Fibroblast of lung (primary cell): Measurements from ENCODE around the gene CTNNBIP1.

Experiments
- CTCF ChIP-seq, 2 donors: IDR thresholded peaks in 1 of 2; conservative IDR thresholded peaks in 1 of 2; 1 replicate in 1 of 2; 2 replicates in 1 of 2; pipeline ENCODE4 v1.5.1; 2011 to 2012; ENCODE audit warnings: low read length in 2 of 2, control low read depth in 1 of 2, inconsistent platforms in 1 of 2, low read depth in 1 of 2, mild to moderate bottlenecking in 1 of 2
- EZH2 ChIP-seq: IDR thresholded peaks from 2 replicates; pipeline ENCODE4 v1.5.1; 2012; ENCODE audit warnings: low read length, control low read depth, mild to moderate bottlenecking; ENCODE audit errors: missing control alignments

GRCh38 chr1:9842073-9842711 lies 67.9 kb downstream of the CTNNBIP1 start:
- TF ChIP-seq CTCF (conservative IDR thresholded peaks at IDR 0.05 in 1 of 2, IDR thresholded peaks at IDR 0.05 in 1 of 2; ENCODE audit: low read depth in 1 of 2, low read length in 2 of 2) (no peak), EZH2 (no peak)
